DND-41 (cell line): ENCODE measurements around the gene COLEC12.

ENCODE experiments used
- ATAC-seq: fragments of 200-7000 bp; cut with Tn5 transposase; 3 replicates; pipeline ENCODE4 v1.9.1; 2021; ENCODE audit warnings: low read depth; ENCODE audit not compliant: insufficient read depth
- DNase-seq: peaks from one replicate; pipeline ENCODE4 v3.0.0-alpha.2; 2020
- H2AFZ ChIP-seq: 2 replicates; pipeline ENCODE4 v1.6.0; 2012; ENCODE audit warnings: low read depth, low read length
- H3K27ac ChIP-seq: 2 replicates; pipeline ENCODE4 v1.5.1; 2012; ENCODE audit warnings: low read length, inconsistent platforms
- H3K27me3 ChIP-seq: fragments of 200-600 bp; sonication (generic); 2 replicates; pipeline ENCODE4 v1.6.0; 2012; ENCODE audit warnings: low read length, mild to moderate bottlenecking, inconsistent platforms; ENCODE audit not compliant: insufficient read depth, poor library complexity
- H3K36me3 ChIP-seq: 2 replicates; pipeline ENCODE4 v1.5.1; 2012; ENCODE audit warnings: low read length, inconsistent platforms; ENCODE audit not compliant: insufficient read depth
- H3K4me1 ChIP-seq: 2 replicates; pipeline ENCODE4 v1.5.1; 2012; ENCODE audit warnings: mild to moderate bottlenecking, low read length; ENCODE audit not compliant: insufficient read depth
- H3K4me2 ChIP-seq: 2 replicates; pipeline ENCODE4 v1.6.0; 2012; ENCODE audit warnings: mild to moderate bottlenecking, moderate library complexity, low read length, inconsistent platforms; ENCODE audit not compliant: insufficient read depth
- H3K4me3 ChIP-seq, 2 experiments: fragments of 200-600 bp in 1 of 2; shearing (Covaris generic) in 1 of 2; 2 replicates each; pipeline ENCODE4 v1.5.1; 2012 to 2016; ENCODE audit warnings: inconsistent platforms in 2 of 2, low read length in 2 of 2, mild to moderate bottlenecking in 2 of 2, low read depth in 1 of 2, moderate library complexity in 1 of 2
- H3K79me2 ChIP-seq: 2 replicates; pipeline ENCODE4 v1.6.0; 2012; ENCODE audit warnings: low read length, inconsistent platforms; ENCODE audit not compliant: insufficient read depth
- H3K9ac ChIP-seq: 2 replicates; pipeline ENCODE4 v1.6.0; 2012; ENCODE audit warnings: low read depth, mild to moderate bottlenecking, inconsistent platforms, low read length, moderate library complexity
- H3K9me3 ChIP-seq: 2 replicates; pipeline ENCODE4 v1.5.1; 2012; ENCODE audit warnings: low read length, moderate library complexity, mild to moderate bottlenecking, inconsistent platforms; ENCODE audit not compliant: insufficient read depth, severe bottlenecking
- H4K20me1 ChIP-seq: 2 replicates; pipeline ENCODE4 v1.6.0; 2012; ENCODE audit warnings: low read length; ENCODE audit not compliant: insufficient read depth
- CTCF ChIP-seq: IDR thresholded peaks from 2 replicates; pipeline ENCODE4 v1.5.1; 2012; ENCODE audit warnings: borderline replicate concordance, low read length, moderate library complexity, mild to moderate bottlenecking; ENCODE audit not compliant: poor library complexity, severe bottlenecking; ENCODE audit errors: extremely low read depth
- EZH2 ChIP-seq: IDR thresholded peaks from 3 replicates; pipeline ENCODE4 v1.6.1; 2012; ENCODE audit warnings: borderline replicate concordance, low read depth, mild to moderate bottlenecking, moderate library complexity, low read length, inconsistent platforms; ENCODE audit not compliant: severe bottlenecking

The COLEC12 gene

GRCh38 chr18:274313-274712 lies 226.2 kb downstream of the COLEC12 start:
- H3K36me3 ChIP-seq = no peaks in the 10 kb centered on the region

GRCh38 chr18:273525-273924 lies 227.0 kb downstream of the COLEC12 start:
- Histone ChIP-seq H3K27me3 (no peaks in the 10 kb centered on the region), H3K27ac (no peak overlapping the region), H4K20me1 (no peaks in the 10 kb centered on the region), H3K79me2 (peaks cover 5% of the 10 kb centered on the region), H2AFZ (no peak overlapping the region), H3K9me3 (no peaks in the 10 kb centered on the region), H3K4me3 (no peak overlapping the region), H3K4me2 (no peak overlapping the region), H3K36me3 (no peaks in the 10 kb centered on the region), H3K4me1 (peaks cover 14% of the 10 kb centered on the region), H3K9ac (no peak overlapping the region)
- TF ChIP-seq CTCF = no peak
- DNase-seq (no peak), ATAC-seq (no peak)

More at GRCh38 chr18:274313-274712, 226.2 kb downstream of the COLEC12 start:
- Histone ChIP-seq H2AFZ (no peak overlapping the region), H4K20me1 (no peaks in the 10 kb centered on the region), H3K4me1 (peaks cover 6% of the 10 kb centered on the region), H3K9ac (no peak overlapping the region), H3K4me2 (no peak overlapping the region), H3K79me2 (no peaks in the 10 kb centered on the region), H3K9me3 (no peaks in the 10 kb centered on the region), H3K27ac (no peak overlapping the region), H3K27me3 (no peaks in the 10 kb centered on the region), H3K4me3 (no peak overlapping the region)
- ATAC-seq = no peak
- TF ChIP-seq EZH2 = no peak
- no peak for TF ChIP-seq CTCF
- no peak for DNase-seq

DNA sequence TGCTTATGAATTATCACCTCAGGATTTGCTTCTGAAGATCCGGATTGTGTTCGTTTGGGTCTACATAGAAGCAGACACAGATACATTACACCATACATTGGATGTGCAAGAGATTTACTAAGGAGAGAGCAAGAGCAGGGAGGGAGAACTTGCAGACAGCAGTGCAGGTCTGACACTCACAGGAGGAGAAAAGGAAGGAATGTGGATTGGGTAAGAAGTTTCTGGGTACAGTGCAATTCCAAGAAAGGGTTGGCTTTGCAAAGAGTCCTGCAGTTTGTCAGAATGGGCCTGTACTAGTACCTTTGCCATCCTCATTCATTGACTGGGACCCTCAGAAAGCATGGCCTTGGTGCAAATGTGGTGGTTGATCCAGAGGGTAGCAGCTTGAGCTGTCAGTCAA lies 227.9 kb downstream of the COLEC12 start:
- Histone ChIP-seq H3K4me2 (no peak overlapping the region), H3K4me1 (peaks cover 14% of the 10 kb centered on the region), H3K27ac (no peak overlapping the region), H3K79me2 (peaks cover 14% of the 10 kb centered on the region), H3K4me3 (no peak overlapping the region), H4K20me1 (no peaks in the 10 kb centered on the region), H3K27me3 (no peaks in the 10 kb centered on the region), H3K9ac (no peak overlapping the region), H3K36me3 (no peaks in the 10 kb centered on the region; the same call in 1 of the 2 replicates), H3K9me3 (no peaks in the 10 kb centered on the region), H2AFZ (no peak overlapping the region)
- no peak for TF ChIP-seq EZH2
- DNase-seq (no peak), ATAC-seq (no peak)

- DNase-seq = no peak
- peak overlapping the region; percentile 80; the same call in 1 of the 2 replicates for H3K4me2 ChIP-seq
- H3K27ac ChIP-seq = no peak overlapping the region
Measured at GRCh38 chr18:269480-270095, 230.9 kb downstream of the COLEC12 start.

More at GRCh38 chr18:269480-270095, 230.9 kb downstream of the COLEC12 start:
- peaks cover 10% of the 10 kb centered on the region for H3K36me3 ChIP-seq
- peaks cover 38% of the 10 kb centered on the region for H3K79me2 ChIP-seq
- no peak overlapping the region for H2AFZ ChIP-seq
- ATAC-seq = no peak
- H3K9me3 ChIP-seq = no peaks in the 10 kb centered on the region
- peaks cover 33% of the 10 kb centered on the region for H3K4me1 ChIP-seq
- H3K27me3 ChIP-seq = no peaks in the 10 kb centered on the region
- H3K4me3 ChIP-seq = no peak overlapping the region
- TF ChIP-seq CTCF (no peak), EZH2 (no peak)
- no peak overlapping the region for H3K9ac ChIP-seq
- no peaks in the 10 kb centered on the region for H4K20me1 ChIP-seq
